ENCODE measurements around the gene MUC5B.
"Not testable (repeated sequence)": the region's sequence is repeated elsewhere in the genome, so short reads cannot be mapped to it uniquely, and the experiment has no call there.

Gene MUC5B

GRCh38 chr11:1203505-1204271 is 19.2 kb upstream of the MUC5B start:
- DNase-seq = no peak

DNA sequence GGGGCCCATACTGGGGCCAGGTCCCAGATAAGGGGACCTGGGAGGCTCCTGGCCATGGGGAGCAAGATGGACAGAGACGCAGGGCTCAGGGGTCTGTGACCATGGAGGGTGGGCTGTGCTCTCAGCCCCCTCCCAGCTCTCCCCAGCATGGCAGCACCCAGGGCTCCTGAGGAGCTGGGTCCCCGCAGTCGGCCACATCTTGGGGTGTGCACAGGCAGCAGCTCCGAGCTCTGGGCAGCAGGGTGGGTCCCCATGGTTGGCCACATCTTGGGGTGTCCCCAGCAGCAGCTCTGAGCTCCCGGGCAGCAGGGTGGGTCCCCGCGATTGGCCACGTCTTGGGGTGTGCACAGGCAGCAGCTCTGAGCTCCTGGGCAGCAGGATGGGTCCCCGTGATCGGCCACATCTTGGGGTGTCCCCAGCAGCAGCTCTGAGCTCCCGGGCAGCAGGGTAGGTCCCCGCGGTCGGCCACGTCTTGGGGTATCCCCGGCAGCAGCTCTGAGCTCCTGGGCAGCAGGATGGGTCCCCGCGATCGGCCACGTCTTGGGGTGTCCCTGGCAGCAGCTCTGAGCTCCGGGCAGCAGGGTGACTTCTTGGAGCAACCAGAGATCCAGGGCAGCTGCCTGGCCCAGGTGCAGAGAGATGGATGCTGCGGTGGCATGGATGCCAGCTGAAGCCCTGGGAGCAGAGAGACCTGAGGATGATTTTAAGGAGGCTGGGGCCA is 18.3 kb upstream of the MUC5B start:
- DNase-seq = no peak

DNA sequence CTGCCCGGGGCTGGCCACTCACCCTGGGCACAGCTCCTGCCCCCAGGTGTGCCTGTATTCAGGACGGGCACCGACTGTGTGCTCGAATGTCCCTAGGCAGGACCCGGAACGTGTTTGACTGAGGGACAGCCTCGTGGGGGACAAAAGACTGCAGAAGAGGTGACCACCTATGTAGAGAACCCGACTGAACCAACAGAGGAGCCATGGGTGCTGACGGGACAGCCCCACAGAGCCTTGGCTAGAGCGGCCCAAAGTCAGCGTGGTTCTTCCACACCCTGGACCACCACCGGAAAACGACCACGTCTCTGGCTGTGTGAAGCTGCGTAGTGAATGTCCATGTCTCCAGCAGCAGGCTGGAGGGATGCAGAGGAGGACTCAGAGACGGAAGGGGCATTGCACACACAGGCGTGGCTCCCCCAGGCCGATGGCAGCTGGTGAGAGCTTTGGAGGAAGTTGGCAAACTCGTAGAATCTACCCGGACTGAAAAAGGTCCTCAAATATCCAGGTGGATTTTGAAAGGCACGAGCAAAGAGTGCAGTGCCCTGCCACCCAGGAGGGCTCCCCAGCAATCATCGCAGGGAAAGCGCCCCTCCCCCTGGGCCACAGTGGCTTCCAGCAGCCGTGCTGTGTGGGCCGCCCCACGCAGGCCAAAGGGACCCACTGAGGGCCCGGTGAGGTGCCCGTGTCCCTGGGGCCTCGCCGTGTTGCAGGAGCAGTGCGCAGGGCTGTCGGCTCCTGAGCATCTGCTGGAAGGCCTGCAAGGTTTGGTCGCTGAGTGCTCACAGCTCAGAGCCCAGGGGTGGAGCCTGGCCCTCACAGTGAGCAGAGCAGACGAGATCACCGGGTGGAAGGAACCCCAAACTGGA is 17.5 kb upstream of the MUC5B start:
- DNase-seq = no peak

DNA sequence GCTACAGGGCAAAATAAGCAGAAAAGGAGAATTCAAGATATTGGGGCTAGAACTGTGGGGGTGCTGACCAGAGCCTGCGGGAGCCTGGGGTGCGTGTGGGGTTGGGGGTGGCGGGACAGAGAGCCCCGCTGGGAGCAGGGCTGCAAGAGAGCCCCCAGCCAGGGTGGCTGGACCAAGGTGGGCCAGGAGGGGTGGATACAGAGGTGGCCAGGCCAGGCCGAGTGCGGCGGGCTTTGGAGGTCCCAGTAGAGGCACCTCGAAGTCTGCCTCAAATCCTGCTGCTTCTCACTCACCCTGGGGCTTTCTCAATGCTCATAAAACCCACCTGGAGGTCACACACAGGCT is 16.9 kb upstream of the MUC5B start:
- no peak for DNase-seq

DNA sequence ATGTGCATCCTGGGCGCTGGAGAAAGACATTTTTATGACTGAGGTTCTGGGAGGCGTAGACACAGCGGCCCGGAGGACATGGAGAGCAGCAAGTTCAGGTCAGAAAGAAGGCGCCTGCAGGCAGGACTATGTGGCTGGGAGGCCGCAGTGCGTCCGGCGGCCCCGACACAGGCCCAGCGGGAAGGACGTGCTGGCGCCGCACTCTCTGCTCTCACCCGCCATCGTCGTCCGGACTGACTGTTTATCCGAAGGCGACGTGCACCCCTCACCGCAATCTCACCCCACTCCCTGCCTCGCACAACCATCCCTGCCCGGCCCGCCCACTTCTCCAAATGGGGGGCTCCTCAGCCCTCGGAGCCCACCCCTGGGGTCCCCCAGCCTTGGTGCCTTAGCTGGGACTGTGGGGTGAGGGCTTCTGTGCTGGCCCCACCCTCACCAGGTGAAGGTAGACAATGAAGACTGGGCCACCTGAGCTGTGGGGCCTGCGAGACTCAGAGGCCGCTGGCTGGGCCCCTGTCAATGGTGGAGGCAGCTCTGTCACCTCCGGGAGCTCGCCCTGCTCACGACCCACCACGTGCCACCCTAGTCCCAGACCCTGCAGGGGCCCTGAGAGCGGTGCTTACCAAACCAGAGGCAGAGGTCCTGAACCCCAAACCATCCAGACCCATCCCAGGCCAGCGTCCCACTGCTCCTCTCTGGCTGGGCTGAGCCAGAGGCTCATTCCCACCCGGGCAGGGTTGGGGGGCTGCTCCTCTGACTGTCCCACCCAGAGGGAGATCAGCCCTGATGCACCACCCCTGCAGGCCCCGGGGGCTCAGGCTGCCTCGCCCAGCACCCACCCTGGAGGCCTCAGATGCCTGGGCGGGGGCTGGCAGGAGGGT is 16.2 kb upstream of the MUC5B start:
- DNase-seq = no peak

- DNase-seq = no peak
Measured at GRCh38 chr11:1207401-1208143, 15.3 kb upstream of the MUC5B start.

GRCh38 chr11:1208144-1208393 is 14.8 kb upstream of the MUC5B start:
- DNase-seq = no peak

DNA sequence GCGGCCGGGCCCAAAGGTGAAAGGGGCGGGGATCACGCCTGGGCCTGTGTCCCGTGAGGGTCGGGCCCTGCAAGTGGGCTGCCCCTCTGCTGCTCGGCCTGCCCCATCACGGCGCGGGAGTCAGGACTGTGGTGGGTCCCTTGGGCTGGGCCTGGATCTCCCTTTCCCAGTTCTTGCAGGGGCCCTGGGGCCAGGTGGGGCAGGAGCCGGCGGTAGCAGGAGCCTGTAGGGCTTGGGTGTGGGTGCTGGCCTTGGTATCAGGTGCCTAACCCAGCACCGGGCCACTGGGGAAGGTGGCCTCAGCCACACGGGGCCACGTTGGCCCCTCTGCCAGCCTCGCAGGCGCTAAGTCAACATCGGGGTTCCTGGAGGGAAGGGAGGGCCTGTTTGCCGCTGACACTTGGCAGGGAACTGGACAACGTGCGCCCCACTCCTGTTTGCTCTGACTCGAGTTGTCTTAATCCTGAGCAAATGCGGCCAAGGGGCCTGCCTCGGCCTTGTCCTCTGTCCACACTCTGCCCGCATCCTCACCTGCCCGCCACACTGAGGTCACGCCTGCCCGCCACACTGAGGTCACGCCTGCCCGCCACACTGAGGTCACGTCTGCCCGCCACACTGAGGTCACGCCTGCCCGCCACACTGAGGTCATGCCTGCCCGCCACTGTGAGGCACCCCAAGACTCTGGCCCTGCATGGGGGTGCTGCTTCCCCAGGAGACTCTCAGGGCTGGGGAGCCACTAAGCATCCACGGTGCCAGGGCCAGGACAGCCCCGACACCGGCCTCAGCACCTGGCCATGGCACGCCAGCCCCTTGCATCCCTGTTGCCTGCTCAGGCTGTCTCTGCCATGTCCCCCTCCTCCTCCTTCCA is 14.2 kb upstream of the MUC5B start:
- no peak for DNase-seq

- no peak for DNase-seq
Measured at GRCh38 chr11:1209371-1210057, 13.4 kb upstream of the MUC5B start.

DNA sequence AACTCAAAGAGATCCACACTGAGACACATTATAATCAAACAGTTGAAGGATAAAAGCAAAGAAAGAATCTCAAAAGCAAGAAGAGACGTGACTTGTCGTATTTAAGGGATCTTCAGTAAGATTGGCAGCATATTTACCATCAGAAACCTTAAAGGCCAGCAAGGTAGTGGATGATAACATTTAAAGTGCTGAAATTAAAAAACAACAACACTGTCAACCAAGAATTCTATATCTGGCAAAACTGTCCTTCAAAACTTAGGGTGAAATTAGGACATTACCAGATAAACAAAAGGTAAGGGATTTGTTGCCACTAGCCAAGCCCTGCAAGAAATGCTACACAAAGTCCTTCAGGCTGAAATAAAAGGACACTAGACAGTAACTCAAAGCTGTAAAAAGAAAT is 11.0 kb upstream of the MUC5B start:
- no peak for DNase-seq

GRCh38 chr11:1215826-1216225 is 7.0 kb upstream of the MUC5B start:
- not testable (repeated sequence) for DNase-seq

DNA sequence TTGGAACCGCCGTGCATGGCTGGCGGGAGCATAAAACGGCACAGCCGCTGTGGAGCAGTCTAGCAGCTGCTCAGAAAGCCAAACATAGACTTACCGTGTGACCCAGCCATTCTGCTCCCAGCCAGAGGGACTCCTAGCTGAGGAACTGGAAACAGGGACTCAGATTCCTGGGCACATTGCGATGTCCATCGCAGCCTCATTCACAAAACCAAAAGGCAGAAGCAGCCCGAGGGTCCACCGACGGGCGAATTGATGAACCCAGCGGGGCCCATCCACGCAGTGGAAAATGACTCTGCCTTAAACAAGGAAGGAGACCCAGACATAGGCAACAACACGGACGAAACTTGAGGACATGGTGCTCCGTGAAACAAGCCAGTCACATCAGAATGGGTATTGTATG is 5.7 kb upstream of the MUC5B start:
- no peak for DNase-seq

GRCh38 chr11:1218256-1218787 is 4.5 kb upstream of the MUC5B start:
- DNase-seq = no peak

- no peak for DNase-seq
Measured at GRCh38 chr11:1218788-1219445, 3.9 kb upstream of the MUC5B start.

DNA sequence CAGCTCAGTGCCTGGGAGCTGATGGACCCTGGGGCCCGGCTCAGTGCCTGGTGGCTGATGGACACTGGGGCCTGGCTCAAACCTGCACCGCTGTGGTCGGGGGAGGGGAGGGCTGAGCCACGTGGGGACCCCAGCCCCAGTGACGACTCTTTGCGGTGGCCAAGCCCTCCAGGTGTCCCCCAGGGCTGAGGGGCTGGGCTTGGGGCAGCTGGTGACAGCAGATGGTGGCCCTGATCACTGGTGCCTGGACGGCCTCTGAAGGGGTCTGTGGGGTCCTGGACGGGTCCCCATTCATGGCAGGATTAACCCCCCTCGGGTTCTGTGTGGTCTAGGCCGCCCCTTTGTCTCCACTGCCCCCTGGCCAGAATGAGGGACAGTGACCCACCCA is 3.4 kb upstream of the MUC5B start:
- no peak for DNase-seq

DNA sequence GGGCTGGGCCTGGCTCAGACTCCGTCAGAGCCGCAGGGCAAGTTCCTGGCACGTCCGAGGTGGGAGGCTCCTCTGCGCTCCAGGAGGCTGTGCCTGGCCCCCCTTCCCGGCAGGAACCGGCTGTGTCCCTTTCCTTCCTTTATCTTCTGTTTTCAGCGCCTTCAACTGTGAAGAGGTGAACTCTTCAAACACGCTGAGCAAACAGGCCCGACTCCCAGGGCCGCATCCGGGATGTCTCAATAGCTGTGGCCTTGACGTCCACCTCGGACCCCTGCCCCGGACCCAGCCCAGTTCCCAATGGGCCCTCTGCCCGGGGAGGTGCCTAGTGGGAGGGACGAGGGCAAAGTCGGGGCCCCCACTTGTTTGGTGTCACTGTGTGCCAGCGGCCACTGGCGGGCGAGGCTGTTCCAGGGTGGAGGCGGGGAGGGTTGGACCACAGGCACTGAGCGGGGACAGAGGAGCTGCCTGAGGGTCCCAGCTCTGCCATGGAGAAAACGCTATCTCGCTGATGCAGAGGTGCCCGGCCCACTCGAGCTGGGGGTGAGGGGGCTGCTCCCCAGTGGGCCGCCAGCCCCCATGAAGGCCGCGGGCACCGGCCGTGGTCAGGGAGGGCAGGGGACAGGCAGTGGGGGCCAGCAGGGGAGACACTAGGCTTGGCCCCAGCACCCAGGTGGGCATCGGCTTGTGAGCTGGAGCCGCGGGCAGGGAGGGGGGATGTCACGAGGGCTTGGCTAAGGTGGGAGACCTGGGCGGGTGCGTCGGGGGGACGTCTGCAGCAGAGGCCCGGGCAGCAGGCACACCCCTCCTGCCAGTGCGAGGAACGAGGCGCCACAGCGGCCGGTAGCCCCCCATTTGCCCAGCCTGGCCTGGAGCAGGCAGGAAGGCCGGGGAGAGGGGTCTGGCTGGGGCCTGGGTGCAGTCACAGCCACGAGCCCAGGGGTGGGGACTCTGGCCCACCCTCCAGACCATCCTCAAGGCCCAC is 2.7 kb upstream of the MUC5B start:
- DNase-seq = no peak

DNA sequence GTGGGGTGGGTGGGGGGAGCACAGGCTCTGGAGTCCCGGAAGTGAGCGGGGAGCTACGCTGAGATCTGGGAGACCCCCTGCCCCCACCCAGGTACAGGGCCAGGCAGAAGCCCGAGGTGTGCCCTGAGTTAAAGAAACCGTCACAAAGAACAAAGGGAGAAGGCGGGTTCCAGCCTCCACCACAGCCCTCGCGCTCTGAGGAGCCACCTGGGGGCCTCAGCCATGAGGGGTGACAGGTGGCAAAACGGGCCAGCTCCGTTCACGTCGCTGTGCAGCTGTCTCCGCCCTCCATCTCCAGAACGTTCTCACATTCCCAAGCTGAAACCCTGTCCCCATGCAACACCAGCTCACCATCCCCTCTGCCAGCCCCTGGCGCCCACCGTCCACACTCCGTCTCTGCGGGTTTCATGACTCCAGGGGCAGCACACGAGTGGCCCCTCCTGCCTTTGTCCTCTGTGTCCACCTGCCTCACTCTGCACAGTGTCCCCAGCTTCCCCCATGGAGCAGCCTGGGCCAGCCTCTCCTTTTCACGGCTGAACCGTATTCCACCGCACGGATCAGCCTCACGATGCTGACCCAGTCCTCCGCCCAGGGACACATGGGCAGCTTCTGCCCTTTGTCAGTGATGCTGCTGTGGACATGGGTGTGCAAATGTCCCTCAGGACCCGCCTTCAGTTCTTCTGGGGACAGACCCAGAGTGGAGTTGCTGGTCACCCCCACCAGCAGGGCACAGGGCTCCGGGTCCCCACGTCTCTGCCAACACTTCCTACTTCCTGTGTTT is 1.7 kb upstream of the MUC5B start:
- DNase-seq = no peak

DNA sequence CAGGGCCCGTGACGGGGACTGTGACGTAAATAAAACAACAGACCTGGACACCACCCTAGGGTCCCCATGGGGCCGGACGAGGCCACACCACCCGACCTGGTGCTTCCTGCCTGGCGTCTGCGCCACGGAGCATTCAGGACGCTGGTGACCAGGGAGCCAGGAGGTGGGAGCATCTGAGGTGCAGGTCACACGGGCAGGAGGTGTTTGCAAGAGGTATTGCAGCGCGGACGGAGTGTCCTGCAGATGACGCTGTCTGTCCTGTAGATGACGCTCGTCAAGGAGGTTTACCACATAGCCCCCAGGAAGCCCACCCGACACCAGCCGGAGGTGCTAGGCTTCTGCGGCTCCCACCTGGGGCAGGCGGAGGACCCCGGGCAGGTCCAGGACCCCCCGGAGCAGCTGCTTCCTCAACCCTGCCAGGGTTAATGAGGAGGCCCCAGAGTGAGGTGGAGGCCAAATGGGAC is 986 bp upstream of the MUC5B start:
- DNase-seq = no peak
